Femur (tissue), 1 donor: ENCODE data around the gene PDIK1L.

ENCODE experiments used
- DNase-seq: peaks from one replicate; pipeline ENCODE4 v3.0.0-alpha.2; 2017

Gene PDIK1L

GRCh38 chr1:26158271-26158907 is 46.8 kb downstream of the PDIK1L start:
- DNase-seq, result no peak

- DNase-seq, result peak; percentile 66
These were observed 47.5 kb downstream of the PDIK1L start, which contains the start of gene FAM110D for GRCh38 chr1:26158908-26159742. TSS of gene FAM110D (plus strand) at chr1:26159079. CDS start at chr1:26161292, 2,213 bp downstream.

GRCh38 chr1:26159743-26160039 is 48.1 kb downstream of the PDIK1L start:
- no peak for DNase-seq

- DNase-seq, result no peak
These were observed 49.1 kb downstream of the PDIK1L start for GRCh38 chr1:26160527-26161414.

- DNase-seq, result peak; percentile 69
These were observed 50.0 kb downstream of the PDIK1L start for GRCh38 chr1:26161415-26162219.

- no peak for DNase-seq
These were observed 50.6 kb downstream of the PDIK1L start for GRCh38 chr1:26162220-26162709.

- DNase-seq, result no peak
These were observed 52.0 kb downstream of the PDIK1L start for GRCh38 chr1:26163684-26164035.

- DNase-seq, result no peak
These were observed 52.6 kb downstream of the PDIK1L start for GRCh38 chr1:26164036-26164860.

- no peak for DNase-seq
These were observed 53.5 kb downstream of the PDIK1L start for GRCh38 chr1:26164861-26165842.

- no peak for DNase-seq
These were observed 55.2 kb downstream of the PDIK1L start for GRCh38 chr1:26166719-26167281.

- no peak for DNase-seq
These were observed 57.0 kb downstream of the PDIK1L start, which contains the start of gene C1orf232 for GRCh38 chr1:26168410-26169197. TSS of gene C1orf232 (minus strand) at chr1:26168963. CDS start at chr1:26168499, 464 bp downstream.

- no peak for DNase-seq
These were observed 57.6 kb downstream of the PDIK1L start for GRCh38 chr1:26169198-26169554.

GRCh38 chr1:26169669-26170471 is 58.2 kb downstream of the PDIK1L start, which contains the start of gene ZNF593:
TSS of gene ZNF593 (plus strand) at chr1:26169908. CDS start at chr1:26169984, 76 bp downstream.
- DNase-seq, result peak; percentile 95

- no peak for DNase-seq
These were observed 58.8 kb downstream of the PDIK1L start for GRCh38 chr1:26170472-26170821.

- no peak for DNase-seq
These were observed 59.8 kb downstream of the PDIK1L start, which contains the start of gene ZNF593OS for GRCh38 chr1:26171084-26172072. TSS of gene ZNF593OS (minus strand) at chr1:26171832. CDS start at chr1:26171661, 171 bp downstream.
